ENCODE results near the gene MSRB1.

DNA sequence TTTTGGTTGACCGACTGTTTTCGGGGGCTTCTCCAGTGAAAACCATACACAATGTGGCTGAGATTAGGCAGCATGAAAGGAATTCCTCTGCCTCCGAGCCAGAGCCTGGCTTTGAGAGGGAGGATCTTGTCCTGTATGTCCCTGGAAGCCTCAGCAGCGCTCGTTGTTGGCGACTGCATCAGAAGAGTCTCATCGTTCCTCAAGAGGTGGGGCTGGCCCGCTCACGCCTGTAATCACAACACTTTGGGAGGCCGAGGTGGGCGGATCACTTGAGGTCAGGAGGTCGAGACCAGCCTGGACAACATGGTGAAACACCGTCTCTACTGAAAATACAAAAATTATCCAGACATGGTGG, 39.8 kb downstream of the MSRB1 start:
- no peak for TF ChIP-seq ZBTB3 (CRISPR knock-in tag; IDR thresholded peaks at IDR 0.05; ENCODE audit: borderline replicate concordance, low read depth)
- TF ChIP-seq, protein P1, sequence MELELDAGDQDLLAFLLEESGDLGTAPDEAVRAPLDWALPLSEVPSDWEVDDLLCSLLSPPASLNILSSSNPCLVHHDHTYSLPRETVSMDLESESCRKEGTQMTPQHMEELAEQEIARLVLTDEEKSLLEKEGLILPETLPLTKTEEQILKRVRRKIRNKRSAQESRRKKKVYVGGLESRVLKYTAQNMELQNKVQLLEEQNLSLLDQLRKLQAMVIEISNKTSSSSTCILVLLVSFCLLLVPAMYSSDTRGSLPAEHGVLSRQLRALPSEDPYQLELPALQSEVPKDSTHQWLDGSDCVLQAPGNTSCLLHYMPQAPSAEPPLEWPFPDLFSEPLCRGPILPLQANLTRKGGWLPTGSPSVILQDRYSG (CRISPR knock-in tag; IDR thresholded peaks at IDR 0.05), result no peak
- TF ChIP-seq MZF1 (CRISPR knock-in tag; IDR thresholded peaks at IDR 0.05; ENCODE audit: borderline replicate concordance), result no peak
- TF ChIP-seq, protein P2, sequence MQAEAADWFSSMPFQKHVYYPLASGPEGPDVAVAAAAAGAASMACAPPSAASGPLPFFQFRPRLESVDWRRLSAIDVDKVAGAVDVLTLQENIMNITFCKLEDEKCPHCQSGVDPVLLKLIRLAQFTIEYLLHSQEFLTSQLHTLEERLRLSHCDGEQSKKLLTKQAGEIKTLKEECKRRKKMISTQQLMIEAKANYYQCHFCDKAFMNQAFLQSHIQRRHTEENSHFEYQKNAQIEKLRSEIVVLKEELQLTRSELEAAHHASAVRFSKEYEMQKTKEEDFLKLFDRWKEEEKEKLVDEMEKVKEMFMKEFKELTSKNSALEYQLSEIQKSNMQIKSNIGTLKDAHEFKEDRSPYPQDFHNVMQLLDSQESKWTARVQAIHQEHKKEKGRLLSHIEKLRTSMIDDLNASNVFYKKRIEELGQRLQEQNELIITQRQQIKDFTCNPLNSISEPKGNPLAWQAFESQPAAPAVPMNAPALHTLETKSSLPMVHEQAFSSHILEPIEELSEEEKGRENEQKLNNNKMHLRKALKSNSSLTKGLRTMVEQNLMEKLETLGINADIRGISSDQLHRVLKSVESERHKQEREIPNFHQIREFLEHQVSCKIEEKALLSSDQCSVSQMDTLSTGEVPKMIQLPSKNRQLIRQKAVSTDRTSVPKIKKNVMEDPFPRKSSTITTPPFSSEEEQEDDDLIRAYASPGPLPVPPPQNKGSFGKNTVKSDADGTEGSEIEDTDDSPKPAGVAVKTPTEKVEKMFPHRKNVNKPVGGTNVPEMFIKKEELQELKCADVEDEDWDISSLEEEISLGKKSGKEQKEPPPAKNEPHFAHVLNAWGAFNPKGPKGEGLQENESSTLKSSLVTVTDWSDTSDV (CRISPR knock-in tag; IDR thresholded peaks at IDR 0.05), result no peak
- TF ChIP-seq, protein P3, sequence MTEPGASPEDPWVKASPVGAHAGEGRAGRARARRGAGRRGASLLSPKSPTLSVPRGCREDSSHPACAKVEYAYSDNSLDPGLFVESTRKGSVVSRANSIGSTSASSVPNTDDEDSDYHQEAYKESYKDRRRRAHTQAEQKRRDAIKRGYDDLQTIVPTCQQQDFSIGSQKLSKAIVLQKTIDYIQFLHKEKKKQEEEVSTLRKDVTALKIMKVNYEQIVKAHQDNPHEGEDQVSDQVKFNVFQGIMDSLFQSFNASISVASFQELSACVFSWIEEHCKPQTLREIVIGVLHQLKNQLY (CRISPR knock-in tag; IDR thresholded peaks at IDR 0.05), result no peak
- no peak for TF ChIP-seq ZNF205 (CRISPR knock-in tag; IDR thresholded peaks at IDR 0.05)
- no peak for TF ChIP-seq SMC3 (IDR thresholded peaks at IDR 0.05; ENCODE audit: low read length)
- no peak for TF ChIP-seq ARNT (IDR thresholded peaks at IDR 0.05)
- TF ChIP-seq, protein P4, sequence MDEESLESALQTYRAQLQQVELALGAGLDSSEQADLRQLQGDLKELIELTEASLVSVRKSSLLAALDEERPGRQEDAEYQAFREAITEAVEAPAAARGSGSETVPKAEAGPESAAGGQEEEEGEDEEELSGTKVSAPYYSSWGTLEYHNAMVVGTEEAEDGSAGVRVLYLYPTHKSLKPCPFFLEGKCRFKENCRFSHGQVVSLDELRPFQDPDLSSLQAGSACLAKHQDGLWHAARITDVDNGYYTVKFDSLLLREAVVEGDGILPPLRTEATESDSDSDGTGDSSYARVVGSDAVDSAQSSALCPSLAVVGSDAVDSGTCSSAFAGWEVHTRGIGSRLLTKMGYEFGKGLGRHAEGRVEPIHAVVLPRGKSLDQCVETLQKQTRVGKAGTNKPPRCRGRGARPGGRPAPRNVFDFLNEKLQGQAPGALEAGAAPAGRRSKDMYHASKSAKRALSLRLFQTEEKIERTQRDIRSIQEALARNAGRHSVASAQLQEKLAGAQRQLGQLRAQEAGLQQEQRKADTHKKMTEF (CRISPR knock-in tag; IDR thresholded peaks at IDR 0.05), result no peak
- no peak for TF ChIP-seq RORA (CRISPR knock-in tag; IDR thresholded peaks at IDR 0.05)
- TF ChIP-seq ZNF451 (CRISPR knock-in tag; IDR thresholded peaks at IDR 0.05), result no peak

All from HepG2 (cell line).